Stimulated activated CD4-positive, alpha-beta T cell treated with anti-CD3 and anti-CD28 coated beads, Interleukin-2, amount 100 ng/mL, for 24 hours (primary cell): Measurements from ENCODE around the gene SH2D4B.
A peak's percentile ranks its signal among the peaks of the same experiment; 100 is the strongest.

Source experiments
- DNase-seq, 2 donors: peaks; one replicate each; pipeline ENCODE4 v3.0.0-alpha.2; 2020

Gene SH2D4B

DNA sequence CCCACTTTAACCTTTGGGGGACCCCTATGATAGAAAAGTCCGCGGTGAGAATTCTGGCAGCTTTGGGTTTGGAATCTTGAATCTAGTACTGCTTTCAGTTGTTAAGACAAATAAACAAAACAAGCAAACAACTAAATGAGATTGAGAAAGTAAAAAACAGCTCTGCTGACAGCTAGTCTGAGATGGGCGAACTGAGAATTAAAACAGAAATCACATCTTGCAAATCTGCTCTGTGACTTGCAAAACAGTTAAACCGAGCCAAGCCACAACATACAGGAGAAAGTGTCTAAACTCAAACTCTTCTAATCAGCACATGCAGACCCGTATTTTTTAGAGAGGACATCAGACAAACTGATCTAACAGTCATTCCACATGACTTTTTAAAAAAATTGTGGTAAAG is 110.4 kb downstream of the SH2D4B start:
- DNase-seq = no peak

DNA sequence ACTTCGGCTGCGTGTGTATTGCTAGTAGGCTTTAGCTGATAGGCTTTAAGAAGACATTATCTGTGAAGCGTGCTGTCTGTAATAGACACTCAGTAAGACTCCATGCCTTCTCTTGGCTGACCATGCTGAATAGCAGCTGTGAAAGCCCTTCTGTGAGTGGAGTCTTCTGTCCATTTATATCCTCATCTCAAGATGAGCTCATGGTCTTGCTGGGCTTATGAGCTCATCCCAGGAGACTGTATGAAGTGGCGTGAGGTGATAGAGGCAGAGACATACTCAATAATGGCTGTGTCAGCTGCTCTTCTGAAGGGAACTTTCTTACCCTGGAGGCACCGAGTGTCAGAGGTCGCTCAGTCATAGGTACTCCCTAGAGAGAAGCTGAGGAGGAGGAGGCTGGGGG is 111.5 kb downstream of the SH2D4B start:
- no peak for DNase-seq

DNA sequence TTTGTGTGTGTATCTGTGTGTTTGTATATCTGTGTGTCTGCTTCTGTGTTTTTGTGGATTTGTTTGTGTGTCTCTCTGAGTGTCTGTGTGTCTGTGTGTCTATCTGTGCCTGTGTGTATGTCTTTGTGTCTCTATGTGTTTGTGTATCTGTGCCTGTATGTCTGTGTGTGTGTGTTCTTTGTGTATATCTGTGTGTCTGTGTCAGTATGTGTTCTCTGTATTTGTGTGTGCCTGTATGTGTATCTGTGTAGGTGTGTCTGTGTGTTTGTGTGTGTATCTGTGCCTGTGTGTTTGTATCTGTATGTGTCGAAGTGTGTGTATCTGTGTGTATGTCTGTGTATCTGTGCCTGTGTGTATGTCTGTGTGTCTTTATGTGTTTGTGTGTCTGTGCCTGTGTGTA is 118.2 kb downstream of the SH2D4B start:
- no peak for DNase-seq

DNA sequence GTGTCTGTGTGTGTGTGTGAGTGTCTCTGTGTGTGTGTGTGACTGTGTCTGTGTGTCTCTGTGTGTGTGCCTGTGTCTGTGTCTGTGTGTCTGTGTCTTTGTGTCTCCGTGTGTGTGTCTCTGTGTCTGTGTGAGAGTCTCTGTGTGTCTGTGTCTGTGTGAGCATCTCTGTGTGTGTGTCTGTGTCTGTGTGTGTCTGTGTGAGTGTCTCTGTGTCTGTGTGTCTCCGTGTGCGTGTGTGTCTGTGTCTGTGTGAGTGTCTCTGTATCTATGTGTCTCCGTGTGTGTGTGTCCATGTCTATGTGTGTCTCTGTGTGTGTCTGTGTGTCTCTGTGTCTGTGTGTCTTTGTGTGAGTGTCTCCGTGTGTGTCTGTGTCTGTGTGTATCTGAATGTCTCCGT is 120.4 kb downstream of the SH2D4B start:
- DNase-seq = no peak

DNA sequence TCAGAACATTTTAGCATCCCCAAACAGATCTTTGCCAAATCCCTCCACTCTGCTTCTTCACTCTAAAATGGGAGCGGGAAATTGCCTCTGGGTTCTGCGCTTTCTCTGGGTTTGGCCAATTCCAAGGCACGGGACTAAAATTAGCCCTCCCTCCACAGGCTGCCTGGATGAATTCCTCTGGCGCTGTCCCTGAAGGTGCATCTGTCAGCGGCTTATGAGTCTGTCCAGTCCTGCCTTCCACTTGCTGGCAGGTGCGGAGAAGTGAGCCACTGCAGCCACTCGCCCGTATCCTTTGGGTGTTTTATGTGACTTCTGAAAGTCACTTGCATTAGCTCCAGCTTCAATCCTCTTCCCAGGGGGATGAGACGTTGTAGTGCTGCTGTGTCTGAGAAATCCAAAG is 121.6 kb downstream of the SH2D4B start:
- DNase-seq = no peak

DNA sequence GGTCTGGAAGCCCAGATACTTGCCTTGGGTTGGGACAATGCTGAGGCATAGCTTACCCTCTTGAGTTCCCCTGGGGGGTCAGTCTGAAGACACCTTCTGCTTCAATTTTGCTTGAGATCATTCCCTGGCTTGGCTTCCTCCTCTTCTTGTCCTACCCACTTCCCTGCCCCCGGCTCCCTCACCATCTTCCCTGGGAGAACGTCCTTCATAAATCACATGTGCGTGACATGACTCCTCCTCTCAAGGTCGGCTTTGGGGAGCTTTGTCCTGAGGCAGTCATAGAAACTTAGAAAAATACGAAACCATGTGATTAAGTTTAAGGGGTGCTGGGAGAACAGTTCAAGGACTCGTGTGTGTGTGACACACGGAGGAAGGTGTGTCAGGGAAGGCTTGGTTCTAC is 122.6 kb downstream of the SH2D4B start:
- no peak for DNase-seq

DNA sequence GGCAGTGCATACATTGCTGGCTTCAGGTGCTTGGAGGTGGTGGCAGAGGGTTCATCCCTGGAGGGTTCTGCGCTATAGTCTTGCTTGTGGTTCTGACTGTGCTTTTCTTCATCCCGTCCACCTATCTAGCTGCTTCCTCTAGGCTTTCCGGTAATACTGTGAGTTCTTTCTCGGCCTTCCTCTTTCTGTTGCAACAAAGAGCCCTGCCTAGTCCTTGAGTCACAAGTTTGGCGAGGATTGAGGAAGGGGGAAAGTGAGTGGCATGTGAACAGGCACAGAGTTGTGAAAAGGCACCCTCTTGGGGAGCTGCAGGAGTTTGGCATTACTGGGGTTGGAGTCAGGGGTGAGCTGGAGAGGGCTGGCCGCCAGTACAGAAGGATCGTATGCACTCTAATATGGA is 123.0 kb downstream of the SH2D4B start:
- no peak for DNase-seq

DNA sequence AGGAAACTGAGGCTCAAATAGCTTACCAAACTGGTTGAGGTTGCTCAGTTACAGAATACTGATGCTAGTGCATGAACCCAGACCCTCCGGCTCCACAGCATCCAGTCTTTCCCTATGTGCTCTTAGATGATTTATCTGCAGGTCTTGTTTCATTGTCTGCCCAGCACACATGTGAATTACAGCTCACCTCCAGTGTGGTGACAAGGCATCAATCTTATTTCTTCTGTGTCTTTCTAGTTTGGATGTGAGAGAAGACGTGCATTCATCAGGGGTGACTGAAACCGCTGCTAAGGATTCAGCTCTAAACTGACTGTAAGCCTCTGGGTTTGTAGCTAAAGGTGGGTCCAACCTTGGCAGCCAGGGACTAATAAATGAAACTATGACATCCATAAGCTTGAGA is 123.8 kb downstream of the SH2D4B start:
- no peak for DNase-seq

DNA sequence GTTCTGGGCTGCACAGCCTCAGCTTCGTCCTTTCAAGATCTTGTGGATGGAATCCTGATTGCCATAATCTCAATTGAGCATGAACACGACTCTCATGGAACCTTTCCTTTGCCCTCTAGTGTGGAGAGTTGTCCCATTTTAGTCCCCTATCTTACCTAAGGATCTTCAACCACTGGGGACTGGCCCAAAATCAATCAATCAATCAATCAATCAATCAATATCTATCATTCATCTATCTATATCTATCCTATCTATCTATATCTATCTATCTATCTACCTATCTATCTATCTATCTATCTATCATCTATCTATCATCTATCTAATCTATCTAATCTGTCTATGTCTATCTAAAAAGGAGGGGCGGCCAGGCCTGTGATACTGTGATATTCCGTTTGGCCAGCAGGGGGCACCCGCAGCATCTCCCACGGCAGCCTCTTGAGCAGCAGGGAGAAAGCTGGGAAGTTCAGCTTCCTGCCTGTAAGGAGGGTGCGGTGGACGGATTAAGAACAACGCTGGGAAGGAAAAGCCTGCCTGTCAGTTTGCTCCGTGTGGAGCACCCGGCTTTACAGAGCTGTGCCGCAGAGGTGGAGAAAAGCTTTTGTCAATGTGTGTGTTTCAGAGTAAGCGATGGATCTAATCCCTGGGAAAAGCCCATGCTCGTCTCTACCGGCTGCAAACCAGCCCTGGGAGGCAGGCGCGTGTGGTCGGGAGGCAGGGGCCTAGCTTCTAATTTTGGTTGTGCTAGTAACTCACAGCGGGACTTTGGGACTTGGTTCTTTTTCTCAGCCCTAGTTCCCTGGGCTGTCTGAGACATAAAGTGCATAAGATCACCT is 124.9 kb downstream of the SH2D4B start:
- DNase-seq = peak; percentile 81 to 83

DNA sequence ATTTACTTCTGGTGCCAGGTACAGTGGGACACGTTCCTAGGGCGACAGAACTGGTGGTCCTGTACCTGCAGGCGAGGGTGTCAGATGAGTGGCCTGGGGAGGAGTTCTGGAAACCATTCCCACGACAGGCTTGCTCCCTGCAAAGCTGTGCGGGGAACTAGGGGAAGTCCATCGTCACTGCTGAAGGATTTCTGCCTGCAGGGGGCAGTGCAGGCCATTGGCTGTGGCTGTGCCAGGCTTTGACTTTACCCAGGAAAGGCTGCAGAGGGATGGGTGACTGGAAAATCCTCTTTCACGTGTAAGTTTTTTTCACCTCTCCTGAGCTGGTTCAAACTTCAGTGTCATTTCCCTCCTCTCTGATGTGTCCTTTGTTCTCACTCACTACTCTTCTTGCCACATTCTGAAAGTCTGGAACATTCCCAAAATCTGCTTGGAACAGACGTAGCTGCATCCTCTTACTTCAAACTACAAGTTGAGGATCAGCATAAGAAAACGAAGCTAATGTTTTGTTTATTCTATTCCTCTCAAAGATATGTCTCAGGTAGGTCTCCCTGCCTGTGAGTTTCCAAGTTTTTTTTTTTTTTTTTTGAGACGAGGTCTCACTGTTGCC is 126.5 kb downstream of the SH2D4B start:
- peak; percentile 54 to 78 for DNase-seq

DNA sequence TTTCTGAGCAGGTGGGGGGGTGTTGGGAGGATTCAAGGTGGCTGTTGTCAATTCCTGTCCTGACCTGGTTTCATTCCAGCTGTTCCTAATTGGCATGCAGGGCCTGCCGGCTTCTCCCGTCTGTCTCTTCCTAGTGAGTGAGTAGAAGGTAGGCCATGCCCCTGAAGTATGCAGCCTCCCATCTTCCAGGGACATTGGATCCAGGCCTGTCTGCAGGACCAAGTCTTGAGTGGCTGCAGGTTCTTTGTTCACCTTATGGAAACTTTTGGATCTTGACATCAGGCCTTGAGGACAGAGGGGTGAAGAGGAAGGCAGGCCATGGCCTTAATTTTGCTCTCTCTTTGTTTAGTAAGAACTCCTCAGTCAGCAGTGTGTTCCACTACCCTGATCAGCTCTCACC is 131.8 kb downstream of the SH2D4B start:
- DNase-seq = no peak

DNA sequence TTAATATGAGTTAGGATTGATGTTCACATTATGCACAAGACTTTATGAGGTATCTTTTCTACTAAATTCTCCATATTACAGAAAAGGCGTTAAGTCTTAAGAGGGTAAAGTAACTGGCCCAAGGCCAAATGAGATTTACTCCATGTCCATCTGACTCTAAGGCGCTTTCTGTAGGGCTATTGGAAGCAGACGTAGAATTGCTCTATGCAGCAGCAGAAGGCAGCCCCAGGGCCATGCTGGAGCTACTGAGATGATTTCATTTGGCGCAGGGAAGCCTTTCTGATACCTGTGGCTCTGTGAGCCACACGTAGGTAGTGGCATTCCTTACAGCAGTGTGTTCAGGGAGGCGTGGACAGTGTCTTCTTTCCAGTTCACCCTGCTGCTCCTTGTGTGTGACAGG is 133.1 kb downstream of the SH2D4B start:
- no peak for DNase-seq

DNA sequence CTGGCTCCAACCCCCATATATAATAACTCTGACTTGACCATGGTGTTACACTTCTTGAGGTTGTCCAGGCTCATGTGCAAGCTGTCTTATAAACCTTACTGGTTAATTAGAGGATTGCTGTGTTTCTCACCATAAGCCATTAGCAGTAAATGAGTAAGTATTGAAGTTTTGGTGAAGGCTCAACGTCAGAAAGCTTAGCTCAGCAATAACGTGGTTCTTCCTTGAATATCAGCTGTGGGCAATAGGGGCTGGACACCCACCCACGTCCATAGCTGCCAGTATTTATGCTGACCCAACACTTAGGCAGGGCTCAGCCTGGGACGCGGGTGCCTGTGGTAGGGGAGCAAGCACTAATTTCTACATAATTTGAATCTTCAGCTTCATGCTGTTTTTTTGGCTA is 134.1 kb downstream of the SH2D4B start:
- DNase-seq = no peak

DNA sequence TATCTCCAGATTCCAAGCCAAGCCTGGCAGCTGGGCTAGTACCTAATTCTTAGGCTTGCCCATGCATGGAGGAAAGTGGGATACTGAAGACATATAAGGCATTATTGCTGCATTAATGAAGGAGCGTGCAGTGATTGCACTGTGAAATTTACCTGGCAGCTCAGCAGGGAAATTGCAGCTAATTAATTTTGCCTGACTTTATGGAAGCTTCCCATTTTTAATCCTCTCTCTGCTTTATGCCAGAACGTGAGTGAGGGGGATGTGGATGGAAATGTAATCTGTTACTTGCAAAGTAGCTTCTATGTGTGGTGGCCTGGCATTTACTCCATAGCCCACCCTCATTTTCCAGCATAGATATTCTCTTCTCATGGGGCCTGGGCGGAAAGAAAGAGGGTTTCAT is 134.9 kb downstream of the SH2D4B start:
- no peak for DNase-seq

DNA sequence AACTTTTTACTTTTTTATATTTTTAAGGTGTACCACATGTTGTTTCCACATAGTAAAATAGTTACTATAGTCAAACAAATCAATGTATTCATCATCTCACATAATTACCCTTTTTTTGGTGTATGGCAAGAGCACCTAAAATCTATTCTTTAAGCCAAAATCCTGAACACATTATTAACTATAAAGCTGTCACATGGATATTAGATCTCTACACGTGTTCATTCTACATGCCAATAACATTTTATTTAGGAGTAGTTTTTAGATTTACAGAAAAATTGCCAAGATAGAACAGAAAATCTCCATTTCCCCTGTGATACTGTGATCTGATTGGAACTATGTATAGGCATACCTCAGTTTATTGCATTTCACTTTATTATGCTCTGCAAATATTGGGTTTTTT is 137.1 kb downstream of the SH2D4B start:
- DNase-seq = no peak

DNA sequence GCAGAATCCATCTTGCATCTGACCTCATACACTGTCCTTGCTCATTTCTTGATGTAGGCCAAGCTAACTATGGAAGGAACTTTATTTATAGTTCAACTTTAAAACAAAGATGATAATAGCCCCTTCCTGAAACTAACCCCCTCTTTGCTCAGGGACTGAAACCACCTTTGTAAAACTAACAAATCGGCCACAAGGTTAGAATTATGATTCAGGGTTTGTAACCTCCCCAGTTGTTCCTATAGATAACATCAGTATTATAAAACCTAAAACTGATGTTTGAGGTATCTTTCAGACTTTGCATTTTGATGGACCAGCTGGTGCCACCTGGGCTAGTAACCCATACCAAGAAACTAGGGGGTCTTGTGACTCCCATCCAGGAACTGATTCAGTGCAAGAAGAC is 143.4 kb downstream of the SH2D4B start:
- no peak for DNase-seq

DNA sequence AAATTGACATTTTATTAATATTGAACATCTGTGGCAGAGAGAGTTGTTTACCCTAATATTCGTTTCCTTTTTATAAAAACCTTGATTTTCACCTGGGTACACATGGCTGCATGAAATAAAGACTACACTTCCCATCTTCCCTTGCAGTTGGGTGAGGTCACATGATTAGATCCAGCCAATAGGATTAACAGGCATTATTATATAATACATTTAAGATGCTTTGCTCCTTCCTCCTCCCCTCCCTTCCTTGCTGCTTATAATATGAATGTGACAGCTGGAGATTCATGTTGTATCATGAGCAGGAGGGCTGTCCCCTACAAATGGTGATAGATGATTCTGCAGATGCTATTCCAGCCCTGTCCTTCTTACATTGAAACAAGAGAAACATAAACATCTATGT is 146.6 kb downstream of the SH2D4B start:
- DNase-seq = no peak

DNA sequence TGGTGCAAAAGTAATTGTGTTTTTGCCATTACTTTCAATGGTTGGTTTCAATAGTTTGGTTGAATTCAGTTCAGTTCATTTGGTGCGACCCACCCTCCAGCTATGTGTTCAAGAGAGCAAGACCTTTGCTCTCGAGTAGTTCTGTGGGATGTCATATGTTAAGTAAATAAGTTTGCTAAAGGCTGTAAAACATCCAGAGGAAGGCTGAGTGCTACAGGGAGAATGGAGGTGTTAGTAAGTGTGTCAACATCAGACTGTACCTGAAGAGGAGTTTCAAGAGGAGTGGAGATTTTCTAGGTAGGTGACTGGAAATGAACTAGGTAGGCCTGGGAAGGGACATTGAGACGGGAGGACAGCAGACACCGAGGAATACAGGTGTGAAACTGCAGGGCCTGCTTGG is 147.7 kb downstream of the SH2D4B start:
- DNase-seq = no peak

DNA sequence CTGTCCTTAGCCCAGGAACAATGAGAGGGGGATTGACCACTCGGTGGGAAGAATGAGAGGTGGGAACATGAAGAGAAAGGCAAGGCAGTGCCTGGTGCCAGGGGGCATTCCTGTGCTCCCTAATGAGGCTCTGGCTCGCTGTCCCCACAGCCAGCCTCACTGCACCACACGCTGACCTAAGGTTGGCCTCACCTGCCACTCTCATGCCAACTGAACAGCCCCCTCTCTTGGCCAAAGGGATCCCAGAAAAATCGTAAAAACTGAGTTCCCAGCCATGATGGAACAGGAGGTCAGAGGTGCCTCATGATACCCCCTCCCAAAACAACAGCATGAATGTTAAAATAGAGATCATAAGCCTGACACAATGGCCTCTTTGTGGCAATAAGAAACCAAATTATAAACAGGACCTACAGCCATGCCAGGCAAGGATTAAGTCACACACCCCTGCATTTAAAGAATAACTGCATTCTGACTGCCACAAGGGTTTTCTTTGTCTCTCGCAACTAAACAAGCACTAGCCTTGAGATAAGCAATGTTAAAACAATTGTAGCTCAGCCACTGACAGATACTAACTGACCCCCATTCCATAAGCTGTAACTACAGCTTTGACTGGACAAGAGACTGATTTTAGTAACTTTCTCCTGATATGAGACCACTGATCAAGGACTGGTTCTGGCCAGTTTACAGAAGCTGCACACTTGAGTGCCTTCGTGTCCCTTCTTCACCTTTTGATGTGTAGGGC is 149.2 kb downstream of the SH2D4B start:
- no peak for DNase-seq

DNA sequence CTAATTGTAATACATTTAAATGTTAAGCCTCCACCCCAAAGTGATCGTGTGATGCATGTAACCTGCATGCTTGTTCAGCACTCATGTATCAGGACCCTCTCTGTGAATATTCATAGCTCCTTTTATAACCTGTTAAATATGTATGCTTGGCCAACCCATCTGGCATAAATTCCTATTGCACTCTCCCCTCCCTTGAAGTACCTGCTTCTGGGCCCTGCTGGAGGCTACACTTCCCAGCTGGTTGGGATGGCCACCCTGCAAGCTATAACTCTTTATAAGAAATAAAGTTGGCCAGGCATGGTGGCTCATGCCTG is 149.7 kb downstream of the SH2D4B start:
- DNase-seq = no peak

DNA sequence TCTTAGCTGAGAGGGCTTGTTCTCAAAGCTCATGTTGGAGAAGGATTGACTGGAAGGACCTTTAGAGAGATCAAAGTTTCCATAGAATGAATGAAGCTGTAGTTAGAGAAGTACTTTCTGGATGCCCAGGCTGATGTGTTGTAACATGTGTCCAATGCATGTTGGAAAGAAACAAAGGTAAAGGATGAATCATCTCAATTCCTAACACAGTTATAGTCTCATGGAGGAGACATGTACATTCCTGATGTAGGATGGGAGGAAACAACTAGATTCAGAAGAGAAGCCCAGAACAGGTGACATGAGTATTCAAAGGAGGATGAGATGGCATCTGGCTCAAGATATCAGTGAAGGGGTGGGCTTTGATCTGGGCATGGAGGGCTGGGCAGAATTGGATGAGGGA is 152.7 kb downstream of the SH2D4B start:
- no peak for DNase-seq

DNA sequence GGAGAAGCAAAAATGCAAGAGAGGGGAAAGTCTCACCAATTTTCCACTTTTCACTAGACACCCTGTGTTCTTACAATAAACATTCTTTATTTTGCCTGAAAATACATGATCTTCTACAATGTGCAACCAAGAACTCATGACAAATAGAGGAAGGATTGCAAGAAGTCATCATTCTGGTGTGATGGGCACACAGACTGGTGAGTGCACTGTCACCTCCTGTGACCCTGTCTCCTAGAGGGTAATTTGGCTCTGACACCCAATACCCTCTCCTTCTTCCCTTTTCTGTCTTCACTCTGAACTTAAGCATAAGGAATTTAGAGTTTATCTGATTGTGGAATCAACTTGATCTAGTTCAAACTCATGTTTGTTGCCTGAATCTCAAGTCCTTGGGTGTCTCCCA is 153.7 kb downstream of the SH2D4B start:
- no peak for DNase-seq

DNA sequence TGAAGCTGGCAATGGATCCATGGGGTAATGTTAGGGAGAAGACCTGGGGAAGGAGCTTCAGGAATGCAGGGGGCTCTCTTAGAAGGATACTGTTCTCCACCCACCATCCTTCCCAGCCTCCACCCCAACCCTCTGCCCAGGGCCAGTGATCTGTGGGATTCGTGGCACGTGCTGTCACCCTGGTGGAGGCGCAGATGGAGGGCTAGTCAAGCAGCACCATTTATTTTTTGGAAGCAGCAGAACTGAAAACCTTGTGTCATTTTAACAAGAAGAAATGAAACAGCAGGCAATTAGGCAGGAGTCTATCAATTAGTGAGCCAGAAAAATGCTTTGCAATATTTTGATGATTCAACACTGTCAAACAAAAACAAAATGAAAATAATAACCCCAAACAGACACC is 155.9 kb downstream of the SH2D4B start:
- no peak for DNase-seq

DNA sequence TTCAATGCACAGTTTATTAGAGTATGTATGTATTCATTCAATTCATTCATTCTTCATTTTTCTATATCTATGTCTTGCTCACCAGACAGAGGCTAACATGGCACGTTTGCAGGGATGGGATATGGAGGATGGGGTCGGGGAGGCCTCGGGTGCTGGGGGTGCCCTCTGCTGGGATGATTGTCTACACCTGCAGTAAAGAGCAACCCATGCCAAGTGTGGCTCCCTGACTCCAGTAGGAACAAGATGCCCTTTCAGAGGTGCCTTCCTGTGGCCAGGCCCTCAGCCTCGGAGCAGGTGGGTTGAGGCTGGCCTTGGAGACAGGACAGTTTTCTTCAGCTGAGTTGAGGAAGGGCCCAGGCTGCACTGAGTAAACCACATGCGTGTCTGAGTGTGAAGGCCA is 157.2 kb downstream of the SH2D4B start:
- DNase-seq = no peak
